ENCODE results near the gene NDUFC1.

- no peak for TF ChIP-seq CTCF (IDR thresholded peaks at IDR 0.05 in 4 of 5, conservative IDR thresholded peaks at IDR 0.05 in 1 of 5)
- no peak for TF ChIP-seq POLR2A (IDR thresholded peaks at IDR 0.05)
Measured at GRCh38 chr4:139314047-139314800, 11.9 kb upstream of the NDUFC1 start.
